ENCODE results near the gene HOXB8.

The HOXB8 gene

DNA sequence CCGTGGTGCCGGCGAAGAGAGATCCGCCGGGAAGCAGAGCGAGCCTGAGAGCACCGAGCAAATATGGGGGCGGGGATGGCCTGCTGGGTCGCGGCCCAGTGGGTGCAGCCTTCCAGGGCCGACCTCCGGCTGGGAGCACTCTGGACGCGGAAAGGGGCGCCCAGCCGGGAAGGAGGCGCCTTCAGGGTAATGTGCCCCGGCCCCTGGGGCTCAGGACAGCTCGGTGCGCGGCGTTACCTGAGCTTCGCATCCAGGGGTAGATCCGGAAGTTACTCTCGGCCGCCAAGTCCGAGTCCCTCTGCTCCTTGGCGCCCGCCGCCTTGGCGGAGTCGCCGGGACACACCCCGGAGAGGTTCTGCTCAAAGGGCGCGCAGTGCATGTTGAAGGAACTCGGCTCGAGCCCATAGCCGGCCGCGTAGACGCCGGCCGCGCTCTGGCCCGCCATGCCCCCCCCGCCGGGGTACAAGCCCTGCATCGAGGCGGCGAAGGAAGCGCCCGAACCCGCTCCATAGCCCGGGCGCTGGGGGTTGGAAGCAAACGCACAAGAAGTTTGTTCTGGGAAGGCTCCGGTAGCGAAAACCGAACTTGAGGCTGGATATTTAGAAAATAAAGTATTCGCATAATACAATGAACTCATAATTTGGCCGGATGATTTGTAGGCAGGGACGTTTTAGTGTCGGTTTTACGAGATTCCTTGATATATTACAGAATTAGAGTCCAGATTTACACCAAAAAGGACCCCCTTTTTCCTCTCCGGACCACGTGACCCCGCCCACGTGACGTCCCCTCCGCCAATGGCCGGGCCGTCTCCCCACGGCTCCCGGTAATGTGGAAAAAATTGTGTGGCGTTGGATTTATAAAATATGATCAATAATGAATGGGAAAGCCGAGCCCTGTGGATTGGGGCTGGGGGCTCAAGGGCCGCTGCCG is 4.5 kb downstream of the HOXB8 start, which contains the start of gene HOXB7:
Gene HOXB7, minus strand, starts transcription at position 736 of the 930 bp plus-strand sequence. Its CDS starts 99 bp downstream, at position 637.
- DNase-seq: no peak

DNA sequence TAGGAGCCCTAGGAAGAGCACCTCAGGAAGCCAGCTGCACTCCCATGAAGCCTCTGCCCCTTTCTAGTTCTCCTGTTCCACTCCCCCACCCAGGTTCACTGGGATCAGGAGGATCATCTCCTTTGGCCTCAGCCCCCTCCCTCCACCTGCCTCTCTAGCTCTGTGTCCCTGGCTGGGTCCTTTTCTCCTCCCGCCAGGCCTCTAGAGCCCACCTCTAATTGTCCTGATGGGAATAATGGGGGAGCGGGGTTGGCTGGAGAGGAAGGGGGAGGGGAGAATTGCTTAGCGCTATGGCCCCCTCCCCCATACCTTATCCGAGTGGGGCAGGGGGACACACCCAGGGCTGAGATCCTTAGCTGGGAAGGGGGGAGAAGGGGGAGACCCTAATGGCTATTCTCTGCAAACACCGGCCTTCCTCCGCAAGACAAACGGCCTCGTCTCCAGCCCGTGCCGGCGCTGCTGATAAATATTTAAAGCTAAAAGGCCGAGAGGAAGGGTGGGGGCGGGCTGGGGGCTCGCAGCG is 5.3 kb downstream of the HOXB8 start:
- no peak for DNase-seq

DNA sequence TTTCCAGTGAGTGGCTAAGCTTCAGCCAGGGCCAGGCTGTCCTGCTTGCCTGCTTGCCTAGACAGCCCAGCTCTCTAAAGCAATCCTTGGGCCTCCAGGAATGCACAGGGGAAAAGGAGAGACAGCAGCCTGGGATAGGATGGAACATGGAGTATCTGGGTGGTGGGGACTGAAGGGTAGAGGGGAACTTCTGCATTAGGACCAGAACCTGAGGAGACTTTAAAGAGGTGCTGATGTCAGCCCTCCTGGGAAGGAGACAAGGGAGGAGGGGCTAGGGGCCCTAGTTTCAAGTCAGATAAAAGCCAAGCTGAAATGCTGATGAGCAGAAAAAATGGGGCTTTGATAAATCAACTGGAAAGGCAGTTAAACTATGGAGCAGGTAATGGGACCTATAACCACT is 6.1 kb downstream of the HOXB8 start:
- DNase-seq: no peak

DNA sequence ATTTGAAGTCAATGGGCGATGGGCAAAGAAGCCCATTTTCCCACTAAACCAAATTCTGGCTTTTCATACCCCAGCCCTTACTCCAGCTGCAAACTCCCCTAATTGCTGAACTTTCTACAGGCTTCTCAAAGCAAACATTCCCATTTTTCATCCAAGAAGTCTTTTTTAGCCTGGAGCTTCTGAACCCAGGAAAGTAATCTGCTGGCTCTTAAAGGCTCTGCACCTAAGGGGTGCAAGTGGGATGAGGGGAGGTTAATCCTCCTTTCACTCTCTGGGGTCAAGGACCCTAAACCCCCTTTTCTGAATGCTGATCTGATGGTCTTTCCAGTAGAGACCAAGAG is 6.6 kb downstream of the HOXB8 start:
- no peak for DNase-seq

DNA sequence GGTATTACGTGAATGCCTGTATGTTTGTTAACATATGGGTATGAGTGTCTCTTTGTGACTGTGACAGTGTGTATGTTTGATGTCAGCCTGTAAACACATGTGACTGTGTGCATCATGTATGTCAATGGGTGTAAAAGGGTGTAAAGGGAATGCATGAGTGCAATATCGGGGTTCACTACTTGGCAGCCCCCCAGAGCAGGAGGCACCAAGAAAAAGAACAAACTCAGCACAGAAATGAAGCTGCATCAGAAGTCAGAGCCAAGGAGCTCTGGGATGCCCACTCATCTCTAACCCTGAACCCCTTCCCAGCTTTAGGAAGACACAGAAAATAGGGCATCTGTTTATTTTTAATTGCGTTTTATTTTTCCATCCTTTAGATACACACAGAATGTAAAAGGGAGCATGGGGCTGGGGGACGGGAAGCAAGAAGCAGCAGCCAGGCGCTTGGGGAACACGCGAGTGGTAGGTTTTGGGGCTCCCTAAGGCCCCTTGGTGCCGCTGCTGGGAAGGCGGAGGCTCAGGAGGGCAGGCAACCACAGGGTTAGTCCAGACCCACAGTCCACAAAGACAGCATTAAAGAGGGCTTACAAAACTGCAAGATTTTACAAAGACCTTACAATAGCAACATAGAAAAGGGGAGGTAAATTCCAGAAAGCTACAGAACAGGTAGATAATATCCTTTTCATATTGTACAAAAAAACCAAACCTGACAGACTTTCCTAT is 8.0 kb downstream of the HOXB8 start:
- DNase-seq: no peak

DNA sequence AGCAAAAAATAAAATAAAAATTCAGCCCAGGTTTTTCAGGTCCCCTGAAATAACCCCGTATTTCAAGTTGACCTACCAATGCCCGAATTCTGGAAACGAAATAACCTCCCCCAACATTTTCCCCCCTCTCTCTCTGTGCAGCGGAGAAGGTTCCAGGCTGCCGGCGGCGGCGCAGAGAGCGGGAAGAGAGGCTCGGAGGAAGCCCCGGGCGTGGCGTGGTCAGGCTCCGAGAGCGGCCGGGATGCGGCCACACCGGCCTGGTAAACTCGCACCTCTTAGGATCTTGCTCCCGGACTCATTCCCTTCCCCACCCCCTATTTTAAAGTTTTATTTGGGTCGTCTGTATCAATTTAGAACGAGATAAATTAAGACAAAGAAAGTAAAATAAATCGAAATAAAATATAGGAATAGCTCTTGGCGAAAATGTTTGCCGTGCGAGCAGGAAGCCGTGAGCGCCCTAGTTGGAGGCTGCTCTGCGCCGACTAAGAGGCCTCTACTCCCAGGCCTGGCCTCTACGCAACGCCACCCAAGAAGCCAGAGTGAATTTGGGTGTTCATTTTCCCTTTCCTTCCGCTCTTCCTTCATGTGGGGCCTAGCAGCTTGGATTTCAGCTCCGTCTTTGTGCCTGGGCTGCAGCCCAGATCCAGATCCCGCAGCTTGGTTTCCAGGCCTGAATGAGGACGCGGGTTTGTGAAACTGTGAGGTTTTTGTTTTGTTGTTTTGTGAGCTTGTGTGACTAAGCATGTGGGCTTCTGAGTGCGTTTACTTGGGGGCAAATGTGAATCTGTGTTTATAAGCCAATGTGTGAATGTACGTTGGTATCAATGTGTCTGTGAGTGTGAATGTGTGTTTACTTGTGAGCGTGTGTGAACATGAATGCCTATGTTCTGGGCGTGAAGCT is 8.9 kb downstream of the HOXB8 start:
- DNase-seq: no peak

DNA sequence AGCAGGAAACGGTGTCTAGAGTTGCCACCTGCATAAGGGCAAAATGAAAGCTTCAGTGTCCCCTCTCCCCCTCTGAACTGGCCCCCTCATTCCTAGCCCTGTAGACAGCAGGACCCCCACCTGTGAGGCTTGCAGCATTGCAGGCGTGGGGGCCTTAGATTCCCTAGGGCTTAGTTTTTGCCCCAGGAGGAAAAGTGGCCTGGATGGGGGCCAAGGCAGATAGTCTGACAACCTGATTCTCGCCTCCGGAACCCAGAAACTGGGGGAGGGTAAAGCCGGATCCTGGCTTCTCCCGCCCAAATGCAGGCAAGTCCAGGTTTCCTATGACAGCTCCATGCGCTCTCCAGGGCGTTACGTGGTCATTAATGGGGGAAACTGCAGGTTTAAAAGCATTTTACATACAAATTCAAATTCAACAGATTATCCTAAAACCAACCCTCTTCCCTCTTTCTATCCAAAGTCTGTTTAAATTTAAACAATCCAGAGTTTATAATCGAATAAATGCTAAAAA is 9.6 kb downstream of the HOXB8 start:
- DNase-seq: no peak

DNA sequence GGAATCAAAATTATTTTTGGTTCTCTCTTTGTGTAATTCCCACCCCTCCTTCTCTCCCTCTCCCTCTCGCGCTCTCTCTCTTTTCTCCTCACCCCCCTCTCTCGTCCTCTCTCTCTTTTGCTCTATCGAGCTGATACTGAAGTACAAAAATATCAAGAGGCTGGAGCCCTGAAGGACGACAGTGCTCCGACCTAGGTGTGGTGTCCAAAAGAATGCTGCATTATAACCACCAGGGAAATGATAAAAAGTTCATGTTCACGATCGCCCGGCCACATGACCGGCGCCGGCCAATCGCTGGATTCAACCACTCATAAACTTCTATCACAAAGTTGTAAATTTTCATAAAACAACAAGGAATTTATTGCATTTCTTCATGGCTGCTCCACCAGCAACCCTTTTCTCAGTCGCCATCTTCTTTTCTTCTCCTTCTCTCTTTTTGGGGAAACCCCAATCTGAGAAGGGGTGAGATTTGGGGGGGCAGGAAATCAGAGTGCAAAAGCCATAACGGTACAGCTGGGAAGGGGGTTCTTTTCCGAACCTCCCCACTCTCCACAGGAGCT is 10.2 kb downstream of the HOXB8 start, which contains the start of gene HOXB6:
Gene HOXB6, minus strand, starts transcription at position 217 of the 560 bp plus-strand sequence. CDS start 6,836 bp downstream, outside the sequence.
- DNase-seq: no peak

DNA sequence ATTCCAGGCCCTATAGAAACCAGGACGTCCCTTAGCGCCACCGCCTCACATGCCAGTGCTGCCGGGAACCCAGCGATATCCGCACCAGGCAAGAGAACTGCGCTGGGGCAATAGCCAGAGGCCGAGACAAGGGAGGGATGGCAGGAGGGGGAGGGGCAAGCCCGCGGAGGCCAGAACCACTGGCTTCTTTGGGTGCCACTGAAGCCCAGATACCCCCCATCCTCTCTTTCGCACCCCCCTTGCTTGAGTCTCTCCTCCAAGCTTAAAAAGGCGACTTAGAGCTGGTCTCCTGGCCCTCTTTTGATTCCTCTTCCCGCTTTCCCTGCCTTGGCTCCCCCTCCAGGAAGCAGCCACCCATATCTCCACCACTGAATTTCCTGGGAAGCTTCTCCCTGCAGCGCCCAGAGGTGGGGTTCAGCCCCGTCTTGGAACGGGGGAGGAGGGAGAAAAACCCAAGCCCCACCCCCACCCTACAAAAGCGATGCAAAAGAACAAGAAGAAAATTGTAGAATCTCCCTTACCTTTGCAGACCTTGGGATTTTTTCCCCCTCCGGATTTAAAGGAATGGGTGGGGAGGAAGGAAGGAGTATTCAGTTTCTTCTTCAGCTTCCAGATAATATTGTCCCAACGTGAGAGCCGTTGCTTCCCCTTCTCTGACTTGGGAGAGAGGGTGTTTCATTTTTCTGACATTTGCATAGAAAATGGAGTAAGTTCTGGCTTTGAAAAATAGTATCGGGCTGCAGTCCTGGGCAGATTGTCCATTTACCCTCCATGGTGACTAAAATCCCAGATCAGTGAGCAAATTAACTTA is 10.9 kb downstream of the HOXB8 start:
- no peak for DNase-seq

DNA sequence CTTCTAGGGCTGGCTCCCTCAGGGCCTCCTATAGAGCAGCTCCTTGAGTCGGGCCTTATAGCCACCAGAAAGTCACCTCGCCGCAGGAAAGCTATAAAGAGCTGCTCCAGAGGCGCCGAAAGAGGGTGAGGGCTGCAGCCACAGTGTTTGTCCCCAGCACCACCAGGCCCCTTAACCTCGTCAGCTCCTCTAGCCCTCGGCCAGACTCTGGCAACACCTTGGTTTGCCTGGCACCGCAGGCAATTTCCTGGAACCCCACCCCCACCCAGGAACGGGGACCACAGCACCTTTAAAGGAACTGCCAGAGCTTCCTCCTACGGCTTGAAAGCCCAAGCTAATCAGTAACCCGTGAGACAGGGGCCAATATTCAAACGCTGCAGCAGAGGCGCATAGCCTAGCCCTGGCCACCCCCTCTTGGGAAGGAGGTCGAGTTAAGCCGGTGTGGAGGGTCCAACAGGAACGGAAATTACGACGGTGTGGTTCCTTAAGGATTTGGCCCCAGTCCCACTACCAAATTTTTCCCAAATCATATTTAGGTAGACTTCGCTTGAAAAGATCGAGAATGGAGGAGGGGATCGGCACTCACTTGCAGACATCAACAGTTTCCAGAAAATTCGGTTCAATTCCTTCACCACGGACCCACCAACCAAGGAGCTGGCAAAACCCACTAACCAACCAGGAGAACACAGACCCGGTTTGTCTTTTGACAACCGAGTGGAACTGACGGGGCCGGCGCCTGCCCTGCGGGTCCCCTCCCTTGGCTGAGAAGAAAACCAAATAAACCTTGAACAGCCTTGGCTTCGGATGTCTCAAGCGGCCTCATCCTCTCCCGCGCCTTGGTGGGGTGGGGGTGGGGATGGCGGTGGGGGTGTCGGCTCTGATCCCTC is 13.3 kb downstream of the HOXB8 start:
- DNase-seq: no peak

DNA sequence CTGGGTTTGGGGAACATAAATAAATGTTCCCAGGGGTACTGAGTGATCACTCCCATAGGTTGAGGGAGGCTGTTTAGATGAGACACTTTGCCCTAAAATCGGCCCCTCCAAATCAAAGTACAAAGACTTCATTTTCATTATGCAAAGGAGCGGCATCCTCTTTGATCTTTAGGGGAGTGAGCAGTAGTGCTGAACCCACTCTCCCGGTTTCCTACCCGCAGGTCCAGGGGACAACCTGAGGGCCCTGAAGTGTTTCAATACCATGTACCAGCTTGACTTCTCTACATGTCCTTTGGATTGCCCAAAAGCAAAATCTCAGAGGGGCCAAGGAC is 13.9 kb downstream of the HOXB8 start:
- DNase-seq: no peak

DNA sequence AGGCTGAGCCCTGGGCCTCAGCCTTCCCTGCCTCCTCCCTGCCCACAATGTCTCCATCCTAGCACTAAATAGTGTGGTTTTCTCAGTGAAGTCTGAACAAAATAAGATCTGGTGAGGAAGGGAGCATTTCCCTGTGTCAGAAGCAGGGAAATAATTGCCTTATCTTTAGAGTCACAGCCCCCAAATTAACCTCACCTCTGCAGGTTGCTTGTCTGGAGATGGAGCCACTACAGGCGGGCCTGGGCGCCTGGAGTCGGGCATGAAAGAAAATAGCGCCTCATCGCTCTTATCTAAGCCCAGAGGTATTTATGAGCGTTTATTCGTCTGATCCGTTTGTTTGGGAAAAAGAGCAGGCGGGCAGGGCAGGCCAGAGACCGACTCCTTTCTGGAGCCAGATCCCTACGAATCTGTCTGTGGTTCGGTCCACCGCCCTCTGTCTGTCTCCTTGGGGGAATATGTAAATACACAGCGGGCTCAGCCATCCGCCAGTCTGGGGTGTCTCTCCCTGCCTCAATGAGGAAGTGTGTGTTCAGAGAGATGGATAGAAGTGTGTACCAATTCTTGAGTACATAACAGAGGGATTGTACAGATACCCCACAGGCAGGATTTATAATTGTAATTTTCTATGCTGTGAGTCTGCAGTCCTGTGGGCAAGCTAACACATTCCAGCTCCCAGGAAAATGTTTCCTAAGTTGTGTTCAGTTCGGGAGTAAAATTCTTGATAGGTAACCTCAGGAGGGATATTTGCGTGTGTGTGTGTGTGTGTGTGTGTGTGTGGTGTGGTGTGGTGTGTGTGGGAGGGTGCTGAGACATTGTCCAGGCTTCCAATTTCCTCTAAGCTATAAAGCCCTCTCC is 14.6 kb downstream of the HOXB8 start:
- DNase-seq: no peak

DNA sequence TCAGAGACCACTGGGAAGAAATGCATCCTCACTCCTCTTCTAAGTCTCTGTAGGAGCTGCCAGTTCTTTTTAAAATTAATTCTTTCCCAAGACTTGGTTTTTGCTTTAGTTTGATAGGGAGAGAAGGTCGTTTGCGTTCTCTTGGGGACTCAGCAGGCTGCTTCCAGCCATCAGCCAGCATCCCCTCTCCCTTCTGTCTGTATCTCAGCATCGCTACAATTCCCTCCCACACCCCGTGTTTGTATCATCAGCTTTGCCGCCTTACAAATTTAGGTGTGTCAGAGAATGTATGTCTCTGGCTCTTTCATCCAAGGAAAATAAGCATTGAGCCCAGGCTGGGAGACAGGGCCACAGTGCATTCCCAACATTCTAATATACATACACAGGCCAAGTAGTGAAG is 15.7 kb downstream of the HOXB8 start:
- no peak for DNase-seq

DNA sequence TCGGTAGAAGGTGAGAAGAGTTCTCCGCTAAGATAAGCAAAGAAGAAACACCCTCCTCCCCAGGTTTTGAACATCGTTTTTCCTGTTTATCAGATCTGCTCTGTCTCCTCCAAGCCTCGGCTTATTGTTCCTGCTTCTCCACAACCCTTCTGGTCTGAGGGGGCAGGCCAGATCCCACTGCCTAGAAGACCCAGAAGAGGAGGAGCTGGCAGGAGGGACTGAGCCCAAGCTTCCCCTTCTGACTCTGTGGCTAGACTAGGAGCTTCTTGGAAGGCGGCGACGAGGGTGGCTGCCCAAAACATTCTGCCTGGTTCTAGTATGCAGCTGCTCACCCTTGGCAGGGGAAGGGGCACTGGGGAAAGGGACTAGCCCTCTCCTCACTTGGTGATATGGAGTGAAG is 16.4 kb downstream of the HOXB8 start:
- no peak for DNase-seq

DNA sequence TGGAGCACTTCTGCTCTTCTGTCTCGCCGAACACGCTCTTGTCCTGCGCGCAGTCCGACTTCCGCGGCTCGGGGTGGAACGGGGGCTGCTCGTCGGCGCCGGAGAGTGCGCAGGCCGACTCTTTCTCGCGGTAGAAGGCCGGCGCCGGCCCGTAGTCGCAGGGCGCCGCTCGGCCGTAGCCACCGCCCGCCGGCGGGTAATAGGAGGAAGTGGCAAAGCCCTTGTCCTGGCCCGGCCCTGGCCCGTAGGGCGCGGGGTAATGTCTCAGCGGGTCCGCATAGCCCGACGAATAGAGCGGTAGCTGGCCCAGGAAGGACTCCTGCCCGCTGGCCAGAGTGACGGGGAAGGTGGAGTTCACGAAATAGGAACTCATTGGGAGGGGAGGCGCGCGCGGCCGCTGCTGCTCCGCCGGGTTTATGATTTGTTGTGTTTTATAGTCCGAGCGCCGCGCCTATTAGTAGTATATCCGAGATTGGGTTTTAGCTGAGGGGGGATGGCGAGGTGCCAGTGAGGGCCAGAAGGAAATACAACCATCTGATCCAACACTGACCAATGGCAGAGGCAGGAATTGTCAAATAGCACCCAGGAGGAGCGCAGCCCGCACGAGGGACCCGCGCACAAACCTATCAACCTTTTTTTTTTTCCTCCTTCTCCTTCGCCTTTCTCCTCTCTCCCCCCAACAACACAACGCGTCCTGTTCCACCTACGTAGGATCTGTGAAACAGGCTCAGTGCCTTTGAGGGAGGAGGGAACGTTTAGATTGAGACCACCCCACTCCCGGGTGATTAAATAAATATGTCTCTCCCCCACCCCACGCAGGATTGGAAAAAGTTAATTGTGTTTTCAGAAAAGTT is 17.1 kb downstream of the HOXB8 start:
- DNase-seq: no peak

DNA sequence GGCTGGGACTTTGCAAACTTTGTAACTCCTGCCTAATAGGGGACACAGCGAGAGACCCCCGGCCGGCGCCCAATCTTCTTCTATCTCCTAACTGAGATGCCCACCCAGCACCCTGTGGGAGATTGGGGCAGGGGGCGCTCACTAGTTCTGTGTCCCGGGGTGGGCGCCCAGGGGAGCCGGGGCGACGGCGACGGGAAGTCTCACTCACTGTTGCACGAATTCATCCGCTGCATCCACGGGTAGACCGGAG is 17.6 kb downstream of the HOXB8 start:
- no peak for DNase-seq

DNA sequence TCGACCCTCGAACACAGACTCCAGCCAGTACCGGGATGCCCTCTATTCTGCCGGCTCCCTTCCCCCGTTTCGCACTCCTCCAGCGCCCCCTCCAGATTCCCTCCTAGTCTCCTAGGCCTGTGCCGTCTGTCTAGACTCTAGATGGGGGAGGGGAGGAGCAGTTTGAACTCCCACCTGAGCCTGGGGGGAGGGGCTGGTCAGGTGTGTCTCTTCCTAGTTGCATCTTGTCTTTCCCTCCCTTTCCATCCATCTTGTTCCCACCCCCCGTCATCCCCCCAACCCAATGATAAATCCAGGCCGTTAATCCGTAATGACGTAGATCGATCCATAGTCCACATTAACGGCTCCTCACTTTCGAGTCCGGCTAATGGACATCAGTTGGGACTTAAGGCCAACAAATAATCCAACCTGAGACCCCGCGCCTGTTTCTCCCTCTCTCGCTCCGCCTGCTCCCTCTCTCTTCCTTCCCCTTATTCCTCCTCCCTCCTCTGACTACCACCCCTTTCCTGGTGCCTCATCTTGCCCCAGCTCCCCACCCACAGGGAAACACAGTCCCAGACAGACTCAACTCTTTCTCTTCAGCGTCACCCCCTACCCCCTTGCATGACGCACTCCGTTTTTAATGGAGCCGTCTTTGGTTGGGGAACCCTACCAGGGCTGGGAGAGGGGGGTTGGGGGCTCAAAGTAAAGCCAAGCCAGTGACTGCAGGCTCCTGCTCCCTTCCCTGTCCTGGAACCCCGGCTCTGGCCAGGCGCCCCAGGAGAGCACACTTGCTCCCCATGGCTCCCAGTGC is 18.2 kb downstream of the HOXB8 start:
- DNase-seq: no peak
